Measurements from ENCODE around the gene KLHL15. TPM values are rescaled to one million over a fixed set of nuclear protein-coding genes. Genes with fewer than 3 reads are reported as not detected.

Gene KLHL15, protein sequence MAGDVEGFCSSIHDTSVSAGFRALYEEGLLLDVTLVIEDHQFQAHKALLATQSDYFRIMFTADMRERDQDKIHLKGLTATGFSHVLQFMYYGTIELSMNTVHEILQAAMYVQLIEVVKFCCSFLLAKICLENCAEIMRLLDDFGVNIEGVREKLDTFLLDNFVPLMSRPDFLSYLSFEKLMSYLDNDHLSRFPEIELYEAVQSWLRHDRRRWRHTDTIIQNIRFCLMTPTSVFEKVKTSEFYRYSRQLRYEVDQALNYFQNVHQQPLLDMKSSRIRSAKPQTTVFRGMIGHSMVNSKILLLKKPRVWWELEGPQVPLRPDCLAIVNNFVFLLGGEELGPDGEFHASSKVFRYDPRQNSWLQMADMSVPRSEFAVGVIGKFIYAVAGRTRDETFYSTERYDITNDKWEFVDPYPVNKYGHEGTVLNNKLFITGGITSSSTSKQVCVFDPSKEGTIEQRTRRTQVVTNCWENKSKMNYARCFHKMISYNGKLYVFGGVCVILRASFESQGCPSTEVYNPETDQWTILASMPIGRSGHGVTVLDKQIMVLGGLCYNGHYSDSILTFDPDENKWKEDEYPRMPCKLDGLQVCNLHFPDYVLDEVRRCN
- total RNA-seq = 3.4 and 4.6 TPM in 2 replicates

DNA sequence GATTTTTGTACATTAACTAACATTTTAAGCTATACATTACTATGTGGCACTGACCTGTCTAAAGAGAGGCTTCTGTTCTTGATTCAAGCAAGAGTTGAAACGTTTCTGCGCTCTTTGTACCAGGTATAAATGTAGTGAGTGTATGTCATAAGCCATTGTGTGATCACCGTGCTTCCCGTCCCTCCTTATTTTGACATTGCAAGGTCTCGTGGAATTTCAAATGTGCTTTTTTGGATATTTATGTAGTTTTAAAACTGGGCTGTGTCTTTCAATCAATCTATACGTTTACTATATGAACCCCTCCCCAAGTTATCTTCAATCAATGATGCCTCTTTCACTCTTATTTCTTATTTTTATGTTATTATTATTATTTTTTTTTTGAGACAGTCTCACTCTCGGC is at the start of gene KLHL15:
Gene KLHL15 (minus strand): TSS at position 101 of the 400 bp plus-strand sequence. CDS start 20,493 bp downstream, outside the sequence.

DNA sequence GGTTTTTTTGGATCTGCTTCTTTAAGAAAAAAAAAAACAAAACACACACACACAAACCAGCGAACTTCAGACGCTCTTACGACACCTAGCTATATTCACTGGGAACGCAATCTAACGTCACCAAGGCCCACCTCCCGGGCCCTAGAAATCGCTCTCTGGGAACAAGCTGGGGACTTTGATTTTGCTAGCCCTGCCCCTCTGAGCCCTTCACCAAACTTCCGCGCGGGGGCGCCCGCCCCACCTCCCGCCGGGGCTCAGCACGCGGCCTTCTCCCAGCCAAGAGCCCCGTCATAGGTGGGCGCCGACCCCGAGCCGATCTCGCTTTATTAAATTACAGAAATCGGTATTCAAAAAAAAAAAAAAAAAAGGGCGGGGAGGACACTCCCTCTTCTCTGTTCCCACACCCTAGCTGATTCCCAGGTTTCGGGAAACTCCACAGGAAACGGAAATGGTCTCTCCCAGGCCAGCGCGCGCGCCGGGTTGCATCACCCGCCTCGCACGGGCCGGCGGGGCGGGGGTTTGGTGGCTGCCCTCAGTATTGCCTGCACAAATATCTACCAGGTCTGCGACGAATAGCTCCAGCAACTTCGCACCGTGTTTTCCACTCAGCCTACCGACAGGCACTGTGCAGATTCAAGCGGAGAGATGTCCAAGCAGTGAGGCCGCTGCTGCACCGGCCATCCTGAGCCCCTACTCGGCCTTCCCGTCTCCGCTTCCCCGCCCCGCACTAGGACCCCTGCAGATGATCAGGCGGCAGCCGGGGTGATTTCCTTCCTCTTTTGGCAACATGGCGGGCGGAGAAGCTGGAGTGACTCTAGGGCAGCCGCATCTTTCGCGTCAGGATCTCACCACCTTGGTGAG is 27.4 kb upstream of the KLHL15 start, which contains the start of gene EIF2S3:
Gene EIF2S3 (plus strand): TSS at position 775 of the 861 bp plus-strand sequence. CDS start 13 bp downstream, at position 788.

Other genes starting within 250 kb of the KLHL15 start
- 249 and 267 TPM in 2 replicates for gene SAT1, start 244.0 kb downstream of the KLHL15 start, total RNA-seq
- gene APOO, start 119.2 kb downstream of the KLHL15 start, total RNA-seq = 7.7 and 8.5 TPM in 2 replicates
- gene CXorf58, start 119.2 kb downstream of the KLHL15 start, total RNA-seq = under 0.01 TPM in 1 of 2 replicates, not detected in the other
- 238 and 316 TPM in 2 replicates for gene EIF2S3, start 27.8 kb upstream of the KLHL15 start, total RNA-seq
- gene ZFX, start 122.5 kb upstream of the KLHL15 start, total RNA-seq = 29.1 and 54.3 TPM in 2 replicates

All from endothelial cell of coronary artery (primary cell).